HG03103 (cell line): Measurements from ENCODE around the gene DNAJC8.

Source experiments
- ATAC-seq: cut with Tn5 transposase; IDR thresholded peaks from one replicate; pipeline ENCODE4 v1.9.1; 2021; ENCODE audit warnings: low read depth; ENCODE audit not compliant: unreplicated experiment

The DNAJC8 gene

DNA sequence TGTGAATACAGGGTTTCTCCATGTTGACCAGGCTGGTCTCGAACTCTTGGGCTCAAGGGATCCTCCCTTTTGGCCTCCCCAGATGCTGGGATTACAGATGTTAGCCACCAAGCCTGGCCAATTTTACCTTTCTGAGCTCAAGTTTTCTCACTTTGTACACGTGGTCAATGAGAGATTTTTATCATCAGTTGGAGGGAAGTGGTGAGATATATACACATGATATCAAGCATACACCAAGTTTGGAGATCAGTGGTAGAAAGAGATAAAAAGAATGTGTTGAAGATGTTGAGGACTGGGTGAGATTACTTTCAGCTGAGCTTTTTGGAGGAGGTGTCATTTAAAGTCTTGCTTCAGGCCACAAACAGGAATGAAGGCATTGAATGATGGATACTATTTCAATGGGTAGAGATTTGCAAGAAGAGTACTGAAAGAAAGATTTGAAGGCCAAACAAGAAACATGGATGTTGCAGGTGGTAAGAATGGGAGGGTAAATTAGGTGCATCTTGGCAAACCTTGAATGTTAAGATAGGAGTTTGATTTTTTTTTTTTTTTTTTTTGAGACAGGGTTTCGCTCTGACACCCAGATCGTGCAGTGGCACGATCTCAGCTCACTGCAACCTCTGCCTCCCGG is 23.5 kb upstream of the DNAJC8 start:
- no peak for ATAC-seq

DNA sequence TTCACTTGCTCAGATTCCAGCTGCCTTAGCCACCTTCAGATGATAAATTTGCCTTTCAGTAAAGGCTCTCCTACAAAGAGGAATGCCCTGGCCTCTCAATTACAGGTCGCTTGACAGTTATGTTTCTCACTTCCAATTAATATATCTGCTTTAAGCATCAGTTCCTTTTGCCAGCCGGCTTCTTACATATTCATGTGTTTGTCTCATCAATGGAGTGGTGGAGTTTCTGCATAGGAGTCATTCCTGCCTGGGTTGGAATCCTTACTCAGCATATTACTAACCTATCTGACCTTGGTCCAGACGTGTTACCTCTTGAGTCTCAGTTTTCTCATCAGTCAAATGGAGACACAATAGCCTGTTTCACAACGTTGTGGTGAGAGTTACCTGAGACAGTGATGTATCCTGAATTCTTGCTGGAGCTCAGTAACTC is 17.1 kb upstream of the DNAJC8 start:
- ATAC-seq: no peak

DNA sequence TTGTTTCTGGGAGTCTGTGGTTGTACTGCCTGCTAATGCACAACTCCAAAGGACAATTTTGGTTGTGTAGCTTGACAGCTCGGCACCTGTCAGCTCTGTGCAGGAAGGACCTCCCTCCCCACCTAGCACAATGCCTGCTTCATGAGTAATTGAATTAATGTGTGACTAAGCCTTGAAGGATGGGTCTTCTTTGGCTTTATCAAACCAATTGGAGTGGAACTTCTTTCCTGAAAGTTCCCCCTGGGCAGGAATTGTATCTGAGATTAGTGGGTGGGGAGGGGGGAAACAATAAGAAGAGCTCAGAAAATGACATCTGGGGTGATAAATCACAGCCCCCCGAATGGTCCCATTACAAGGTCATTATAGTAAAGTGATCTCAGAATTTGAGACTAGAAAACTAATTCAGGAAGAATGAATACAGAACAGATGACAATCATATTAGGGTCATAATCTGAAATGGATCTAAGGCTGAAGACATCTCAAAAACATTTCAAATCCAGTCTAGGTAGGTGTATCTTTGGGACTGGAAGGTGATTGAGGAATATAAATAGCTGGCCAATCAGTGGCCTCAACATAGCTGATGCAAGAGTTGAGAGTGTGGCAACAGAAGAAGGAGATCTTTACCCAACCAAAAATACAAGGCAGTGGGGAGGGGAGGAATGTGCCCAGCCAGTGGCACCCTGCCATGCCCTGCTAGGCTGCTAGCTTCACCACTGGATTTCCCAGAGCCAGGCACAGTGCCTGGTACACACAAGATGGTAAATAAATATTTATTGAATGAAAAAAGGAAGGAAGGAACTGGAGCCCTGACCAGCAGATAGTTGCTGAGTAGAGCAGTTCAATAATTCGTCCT is 16.4 kb upstream of the DNAJC8 start:
- ATAC-seq: no peak

- no peak for ATAC-seq
Observed at GRCh38 chr1:28248273-28249012, 15.6 kb upstream of the DNAJC8 start.

DNA sequence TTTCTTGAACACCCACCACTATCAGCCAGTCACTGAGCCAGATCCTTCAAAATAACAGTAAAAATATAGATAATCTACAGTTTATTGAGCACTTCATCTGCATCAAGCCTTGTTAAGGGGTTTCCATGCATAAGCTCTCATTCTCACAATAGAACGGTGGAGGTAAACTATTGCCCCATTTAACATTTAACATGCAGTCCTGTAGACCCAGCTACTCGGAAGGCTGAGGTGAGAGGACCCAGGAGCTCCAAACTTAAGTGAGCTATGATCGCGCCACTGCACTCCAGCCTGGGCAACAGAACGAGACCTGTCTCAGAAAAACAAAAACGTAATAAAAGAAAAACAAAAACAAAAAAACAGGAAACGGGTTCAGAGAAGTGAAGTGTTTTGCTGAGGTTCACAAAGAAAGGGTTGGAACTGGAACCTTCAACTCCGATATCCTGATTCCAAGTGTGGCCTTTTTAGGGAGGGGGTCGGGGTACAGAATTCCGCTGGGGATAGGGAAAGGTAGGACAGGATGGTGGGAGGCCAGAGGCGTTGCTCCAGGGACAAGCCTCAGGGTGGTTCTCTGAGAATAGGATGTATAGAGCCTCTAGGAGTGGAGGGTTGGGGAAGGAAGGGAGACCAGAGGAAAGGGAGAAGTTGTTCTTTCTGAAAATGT is 14.9 kb upstream of the DNAJC8 start:
- ATAC-seq: no peak

DNA sequence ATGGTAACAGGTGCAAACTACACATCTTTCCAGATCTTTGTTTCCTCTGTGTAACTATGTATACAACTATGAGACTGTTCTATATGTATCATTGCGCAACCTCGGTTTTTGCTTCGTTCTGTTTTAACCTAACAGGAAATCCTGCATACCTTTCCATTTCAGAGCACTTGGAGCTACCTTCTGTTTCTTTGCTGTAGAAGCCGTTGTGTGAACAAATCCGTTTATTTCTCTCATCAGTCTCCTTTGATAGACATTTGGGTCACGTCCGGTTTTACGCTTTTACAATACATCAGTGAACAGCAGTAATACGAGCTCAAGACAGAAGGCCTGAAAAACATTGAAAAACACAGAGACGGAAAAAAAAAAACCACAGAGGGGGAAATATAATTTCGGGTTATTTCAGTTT is 13.6 kb upstream of the DNAJC8 start:
- ATAC-seq: no peak

DNA sequence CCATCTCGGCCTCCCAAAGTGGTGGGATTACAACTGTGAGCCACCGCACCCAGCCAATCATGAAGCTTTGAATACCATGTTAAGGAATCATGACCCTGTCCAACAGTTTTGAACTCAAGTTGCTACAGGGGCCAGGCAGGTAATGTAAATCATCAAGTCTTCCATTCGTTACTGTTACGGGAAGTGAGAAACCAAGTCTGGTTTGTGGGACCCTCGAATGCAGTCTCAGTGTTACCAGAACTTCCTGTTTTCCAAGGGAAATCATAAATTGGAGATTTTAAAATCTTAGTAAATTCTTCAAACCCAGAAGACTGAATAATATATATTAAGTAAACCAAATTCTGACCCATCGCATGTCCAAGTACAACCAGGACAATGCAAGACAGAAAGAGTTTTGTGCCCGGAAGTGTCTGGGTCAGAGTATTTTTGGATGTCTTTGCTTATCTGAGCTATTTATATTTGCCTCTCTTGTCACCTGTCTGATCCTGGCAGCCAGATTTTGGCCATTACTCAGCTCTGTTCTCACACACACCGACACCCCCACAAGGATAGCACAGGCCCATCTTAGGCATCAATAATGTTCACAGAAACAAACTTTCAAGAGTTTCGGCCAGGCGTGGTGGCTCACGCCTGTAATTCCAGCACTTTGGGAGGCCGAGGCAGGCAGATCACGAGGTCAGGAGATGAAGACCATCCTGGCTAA is 11.9 kb upstream of the DNAJC8 start:
- ATAC-seq: no peak

DNA sequence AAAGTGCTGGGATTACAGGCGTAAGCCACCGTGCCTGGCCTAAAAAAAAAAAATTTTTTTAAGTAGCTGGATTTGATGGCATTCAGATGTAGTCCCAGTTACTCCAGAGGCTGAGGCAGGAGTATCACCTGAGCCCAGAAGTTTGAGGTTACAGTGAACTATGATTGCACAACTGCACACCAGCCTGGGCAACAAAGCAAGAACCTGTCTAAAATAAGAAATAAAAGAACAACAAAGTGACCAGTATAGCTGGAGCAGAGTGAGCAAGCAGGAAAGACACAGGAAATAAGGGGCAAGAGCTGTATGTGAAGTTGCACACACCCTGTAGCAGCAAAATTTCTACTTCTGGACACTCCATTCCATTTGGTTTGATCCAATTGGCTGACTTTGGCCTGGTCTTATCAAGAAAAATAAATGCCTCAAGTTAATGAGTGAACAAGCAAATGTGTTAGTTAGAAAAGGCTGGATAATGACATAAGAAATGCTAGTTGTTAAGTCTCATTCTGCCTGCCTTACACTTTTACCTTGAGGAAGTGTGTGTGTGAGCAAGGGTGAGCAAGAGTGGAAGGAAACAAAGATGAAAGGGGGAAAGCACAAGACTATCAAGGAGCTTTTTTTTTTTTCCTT is 11.0 kb upstream of the DNAJC8 start:
- no peak for ATAC-seq

DNA sequence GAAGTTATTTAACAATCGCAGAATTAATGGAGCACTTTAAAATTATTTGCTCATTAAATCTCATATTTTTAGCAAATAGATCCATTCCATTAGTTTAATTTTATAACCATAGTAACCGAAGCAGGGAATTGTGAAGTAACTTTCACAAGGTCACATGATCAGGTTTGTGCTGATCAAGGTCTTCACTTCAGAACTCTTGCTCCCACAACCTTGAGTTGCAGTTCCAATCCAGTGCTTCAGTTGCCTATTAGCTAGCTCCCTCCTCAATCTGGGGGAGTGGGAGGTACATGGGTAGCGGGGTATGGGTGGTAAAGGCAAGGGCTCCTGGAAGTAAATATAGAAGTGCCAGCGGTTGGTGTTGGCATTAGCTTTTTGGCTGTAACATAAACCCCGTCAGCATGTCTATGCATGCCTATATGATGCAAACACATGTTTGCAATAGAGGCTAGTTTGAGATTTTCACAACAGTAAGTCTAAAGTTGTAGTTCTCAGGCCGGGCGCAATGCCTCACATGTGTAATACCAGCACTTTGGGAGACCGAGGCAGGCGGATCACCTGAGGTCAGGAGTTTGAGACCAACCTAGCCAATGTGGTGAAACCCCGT is 8.9 kb upstream of the DNAJC8 start:
- no peak for ATAC-seq

- ATAC-seq: no peak
Observed at GRCh38 chr1:28240024-28240423, 7.2 kb upstream of the DNAJC8 start.

DNA sequence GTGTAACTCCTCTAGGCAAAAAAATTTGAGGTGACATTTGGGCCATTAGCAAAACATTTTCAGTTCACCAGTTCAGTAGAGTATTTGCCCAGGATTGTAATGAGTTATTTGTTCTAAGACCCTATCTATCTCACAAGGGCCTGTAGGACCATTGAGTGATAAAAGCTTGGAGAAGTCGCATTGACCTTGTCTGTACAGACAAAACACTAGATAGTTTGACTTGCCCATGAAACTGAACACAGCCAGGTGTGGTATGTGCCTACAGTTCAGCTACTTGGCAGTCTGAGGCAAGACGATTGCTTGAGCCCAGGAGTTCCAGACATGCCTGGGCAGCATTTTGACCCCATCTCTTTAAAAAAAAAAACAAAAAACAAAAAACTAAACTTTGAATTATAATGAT is 6.2 kb upstream of the DNAJC8 start:
- ATAC-seq: no peak

DNA sequence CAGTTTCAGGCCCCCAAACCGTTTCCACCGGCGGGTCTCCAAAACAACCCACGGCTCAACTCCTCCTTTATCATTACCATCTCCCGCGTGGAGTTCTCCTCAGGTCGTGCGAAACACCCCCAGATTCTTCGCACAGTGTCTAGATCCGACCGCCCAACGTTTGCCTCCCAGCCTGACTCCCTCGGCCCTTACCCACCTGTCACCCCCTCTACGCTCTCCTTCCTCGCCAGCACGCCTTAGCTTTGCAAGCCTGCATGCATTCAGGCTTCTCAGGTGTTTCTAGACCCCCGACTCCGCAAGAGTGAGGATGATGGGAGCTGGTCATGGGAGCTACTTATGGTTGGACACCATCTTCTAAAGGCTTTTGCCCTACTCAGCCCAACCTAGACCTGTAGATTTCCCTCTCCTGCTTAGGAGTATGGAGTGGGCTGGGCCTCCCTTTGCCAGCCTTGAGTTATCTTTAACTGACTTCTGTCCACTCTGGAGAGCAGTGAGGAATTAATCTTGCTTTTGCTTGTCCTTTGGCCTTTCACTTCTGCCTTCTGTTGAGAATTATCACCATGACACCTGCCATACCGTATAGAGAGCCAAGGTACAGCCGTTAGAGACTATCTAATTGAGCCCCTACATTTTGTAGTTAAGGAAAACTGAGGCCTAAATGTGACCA is 4.0 kb upstream of the DNAJC8 start:
- no peak for ATAC-seq

DNA sequence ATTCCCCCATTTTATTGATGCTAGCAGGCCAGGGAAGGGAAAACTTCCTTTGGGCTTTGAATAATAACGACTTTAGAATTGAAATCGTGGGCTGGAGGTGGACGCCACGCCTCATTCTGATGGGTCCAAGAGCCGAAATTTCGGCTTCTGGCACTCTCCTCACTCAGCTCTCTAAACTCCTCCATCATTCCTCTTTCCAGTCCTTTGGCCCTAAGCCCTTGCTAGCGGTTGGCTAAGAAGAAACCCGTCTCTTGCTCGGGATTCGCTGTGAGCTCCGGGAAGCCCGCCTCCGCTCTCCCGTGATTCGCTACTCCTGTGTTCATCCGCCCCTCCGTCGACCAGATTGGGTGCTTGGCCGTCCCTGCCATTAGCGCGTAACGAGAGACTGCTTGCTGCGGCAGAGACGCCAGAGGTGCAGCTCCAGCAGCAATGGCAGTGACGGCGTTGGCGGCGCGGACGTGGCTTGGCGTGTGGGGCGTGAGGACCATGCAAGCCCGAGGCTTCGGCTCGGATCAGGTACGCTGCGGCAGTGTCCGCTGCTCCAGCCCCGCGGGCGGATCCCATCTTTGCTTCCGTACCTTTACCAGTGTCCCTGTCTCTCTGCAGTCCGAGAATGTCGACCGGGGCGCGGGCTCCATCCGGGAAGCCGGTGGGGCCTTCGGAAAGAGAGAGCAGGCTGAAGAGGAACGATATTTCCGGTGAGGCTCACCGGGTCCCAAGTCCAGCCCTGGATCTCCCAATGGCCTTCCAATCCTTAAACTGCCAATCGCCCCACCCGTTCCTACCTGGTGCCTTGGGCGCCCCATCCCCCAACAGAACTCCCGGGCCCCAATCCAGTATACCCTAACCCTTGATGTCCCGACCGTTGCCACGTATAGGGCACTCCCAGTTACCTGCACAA is 3.2 kb upstream of the DNAJC8 start, which contains the start of gene ATP5IF1:
ATP5IF1 (plus strand) TSS at position 370 of the 901 bp plus-strand sequence; CDS start at position 430, 60 bp downstream.
- peak; percentile 75 for ATAC-seq

- ATAC-seq: no peak
Observed at GRCh38 chr1:28233264-28233606, 406 bp upstream of the DNAJC8 start.

GRCh38 chr1:28229996-28230395 is 2.8 kb downstream of the DNAJC8 start:
- ATAC-seq: no peak

GRCh38 chr1:28229089-28229488 is 3.7 kb downstream of the DNAJC8 start:
- ATAC-seq: no peak

- ATAC-seq: no peak
Observed at GRCh38 chr1:28213315-28213714, 19.5 kb downstream of the DNAJC8 start.

DNA sequence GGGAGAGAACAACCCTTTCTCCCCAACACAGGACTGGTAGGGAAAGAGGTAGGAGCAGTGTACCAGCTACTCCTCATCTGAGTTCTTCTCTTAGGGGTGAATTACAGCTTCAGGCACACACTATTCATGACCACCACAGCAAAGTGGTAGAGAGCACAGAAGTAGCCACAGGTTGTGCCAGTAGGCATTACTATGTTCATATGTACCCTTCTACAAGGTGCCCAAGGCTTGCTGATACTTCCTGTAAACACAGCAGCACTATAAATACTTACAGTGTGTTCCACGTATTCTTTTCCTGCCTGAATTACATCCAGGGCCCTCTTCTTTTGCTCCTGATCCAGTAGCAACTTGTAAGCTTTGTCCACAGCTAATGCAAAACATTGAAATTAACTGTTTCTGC is 23.1 kb downstream of the DNAJC8 start:
- no peak for ATAC-seq
